Measurements from ENCODE around the gene DCLK2.

Gene DCLK2

GRCh38 chr4:150114641-150115040 is 36.4 kb downstream of the DCLK2 start:
- no peaks in the 10 kb centered on the region for H3K27me3 ChIP-seq (ENCODE audit: insufficient read depth, low read depth)
- no peak overlapping the region for H3K9ac ChIP-seq
- no peak overlapping the region for H3K4me2 ChIP-seq
- no peak for TF ChIP-seq CTCF (conservative IDR thresholded peaks at IDR 0.05; ENCODE audit: low read depth, low read length)
- H4K20me1 ChIP-seq (ENCODE audit: insufficient read depth): no peaks in the 10 kb centered on the region
- H3K79me2 ChIP-seq (ENCODE audit: insufficient read depth, low read depth): no peaks in the 10 kb centered on the region
- H3K36me3 ChIP-seq (ENCODE audit: insufficient read depth): no peaks in the 10 kb centered on the region
- no peak overlapping the region for H3K4me3 ChIP-seq (IDR thresholded peaks at IDR 0.05; ENCODE audit: insufficient read depth, low read depth, low read length)
- H3K27ac ChIP-seq: no peak overlapping the region
- no peaks in the 10 kb centered on the region for H3K4me1 ChIP-seq (ENCODE audit: low read depth, poor library complexity, severe bottlenecking)
- H2AFZ ChIP-seq (ENCODE audit: low read depth): no peak overlapping the region

- Histone ChIP-seq H4K20me1 (ENCODE audit: insufficient read depth) (no peaks in the 10 kb centered on the region), H2AFZ (ENCODE audit: low read depth) (no peak overlapping the region), H3K36me3 (ENCODE audit: insufficient read depth) (no peaks in the 10 kb centered on the region), H3K4me3 (IDR thresholded peaks at IDR 0.05; ENCODE audit: insufficient read depth, low read depth, low read length) (no peak overlapping the region), H3K79me2 (ENCODE audit: insufficient read depth, low read depth) (no peaks in the 10 kb centered on the region), H3K27me3 (ENCODE audit: insufficient read depth, low read depth) (no peaks in the 10 kb centered on the region), H3K4me1 (ENCODE audit: low read depth, poor library complexity, severe bottlenecking) (no peaks in the 10 kb centered on the region), H3K9ac (no peak overlapping the region), H3K4me2 (no peak overlapping the region), H3K27ac (no peak overlapping the region)
- TF ChIP-seq CTCF (conservative IDR thresholded peaks at IDR 0.05; ENCODE audit: low read depth, low read length): no peak
Observed at GRCh38 chr4:150115851-150116250, 37.6 kb downstream of the DCLK2 start.

DNA sequence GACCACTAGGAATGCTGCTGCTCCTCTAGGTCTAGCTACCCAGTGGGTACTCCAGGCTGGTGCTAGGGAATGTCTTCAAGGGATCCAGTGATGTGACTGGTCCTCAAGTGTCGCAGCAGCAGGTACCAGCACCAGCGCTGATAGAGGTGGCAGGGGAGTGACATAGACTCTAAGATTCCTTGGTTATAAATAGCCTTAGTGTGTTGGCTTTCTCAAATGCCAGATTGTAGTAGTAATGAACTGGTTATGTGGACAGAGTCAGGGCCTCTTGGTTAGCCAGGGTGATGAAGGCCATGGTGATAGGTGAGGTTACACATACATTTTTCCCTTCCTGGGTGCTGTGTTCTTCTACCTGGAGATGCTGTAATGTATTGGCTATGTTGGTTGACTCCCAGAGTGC is 38.3 kb downstream of the DCLK2 start:
- Histone ChIP-seq H3K36me3 (ENCODE audit: insufficient read depth) (no peaks in the 10 kb centered on the region), H4K20me1 (ENCODE audit: insufficient read depth) (no peaks in the 10 kb centered on the region), H3K27ac (no peak overlapping the region), H2AFZ (ENCODE audit: low read depth) (no peak overlapping the region), H3K4me3 (IDR thresholded peaks at IDR 0.05; ENCODE audit: insufficient read depth, low read depth, low read length) (no peak overlapping the region), H3K4me2 (no peak overlapping the region), H3K9ac (no peak overlapping the region), H3K4me1 (ENCODE audit: low read depth, poor library complexity, severe bottlenecking) (no peaks in the 10 kb centered on the region), H3K27me3 (ENCODE audit: insufficient read depth, low read depth) (no peaks in the 10 kb centered on the region), H3K79me2 (ENCODE audit: insufficient read depth, low read depth) (no peaks in the 10 kb centered on the region)
- TF ChIP-seq CTCF (conservative IDR thresholded peaks at IDR 0.05; ENCODE audit: low read depth, low read length): no peak

DNA sequence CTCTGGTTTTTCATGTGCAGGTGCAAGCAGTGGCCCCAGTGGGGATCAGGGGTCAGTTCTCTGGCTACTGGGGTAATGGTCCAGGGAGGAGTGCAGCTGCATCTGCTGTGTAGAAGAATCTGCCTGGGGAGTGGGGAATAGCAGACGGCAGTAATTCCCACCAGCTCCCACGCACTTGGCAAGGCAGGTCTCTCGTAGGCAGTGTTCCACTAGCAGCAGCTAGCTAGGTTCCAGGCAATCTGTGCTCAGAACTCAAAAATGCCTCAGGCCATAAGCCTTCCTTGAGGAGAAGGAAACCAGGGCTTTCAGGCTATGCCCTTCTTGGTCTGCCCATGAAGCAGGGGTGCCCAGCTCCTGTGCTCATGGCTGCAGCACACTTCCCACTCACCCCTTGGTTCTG is 38.8 kb downstream of the DCLK2 start:
- H3K4me2 ChIP-seq: no peak overlapping the region
- no peak for TF ChIP-seq CTCF (conservative IDR thresholded peaks at IDR 0.05; ENCODE audit: low read depth, low read length)
- no peak overlapping the region for H3K9ac ChIP-seq
- H3K4me3 ChIP-seq (IDR thresholded peaks at IDR 0.05; ENCODE audit: insufficient read depth, low read depth, low read length): no peak overlapping the region
- H3K27me3 ChIP-seq (ENCODE audit: insufficient read depth, low read depth): no peaks in the 10 kb centered on the region
- no peaks in the 10 kb centered on the region for H4K20me1 ChIP-seq (ENCODE audit: insufficient read depth)
- H3K79me2 ChIP-seq (ENCODE audit: insufficient read depth, low read depth): no peaks in the 10 kb centered on the region
- no peaks in the 10 kb centered on the region for H3K36me3 ChIP-seq (ENCODE audit: insufficient read depth)
- no peak overlapping the region for H3K27ac ChIP-seq
- no peaks in the 10 kb centered on the region for H3K4me1 ChIP-seq (ENCODE audit: low read depth, poor library complexity, severe bottlenecking)
- no peak overlapping the region for H2AFZ ChIP-seq (ENCODE audit: low read depth)

DNA sequence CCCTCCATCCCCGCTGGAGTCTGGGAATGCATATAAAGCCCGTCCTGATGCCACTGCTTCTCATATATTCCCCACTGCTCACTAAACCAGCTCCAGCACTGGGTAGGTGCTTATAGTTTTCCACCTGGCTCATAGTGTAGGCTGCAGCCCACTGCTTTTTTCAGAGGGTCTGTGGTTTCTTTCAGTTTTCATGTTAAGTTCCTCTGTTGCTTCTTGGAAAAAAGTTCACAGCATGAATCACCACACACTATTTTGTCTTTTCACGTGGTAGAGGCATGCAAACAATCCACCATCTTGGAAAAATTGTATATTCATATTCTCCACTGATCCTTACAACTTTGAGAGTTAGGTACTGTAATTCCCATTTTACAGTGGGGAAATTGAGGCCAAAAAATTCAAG is 39.4 kb downstream of the DCLK2 start:
- H3K36me3 ChIP-seq (ENCODE audit: insufficient read depth): no peaks in the 10 kb centered on the region
- H3K4me3 ChIP-seq (IDR thresholded peaks at IDR 0.05; ENCODE audit: insufficient read depth, low read depth, low read length): no peak overlapping the region
- H3K4me1 ChIP-seq (ENCODE audit: low read depth, poor library complexity, severe bottlenecking): no peaks in the 10 kb centered on the region
- no peak for TF ChIP-seq CTCF (conservative IDR thresholded peaks at IDR 0.05; ENCODE audit: low read depth, low read length)
- H3K27ac ChIP-seq: no peak overlapping the region
- no peak overlapping the region for H2AFZ ChIP-seq (ENCODE audit: low read depth)
- no peaks in the 10 kb centered on the region for H4K20me1 ChIP-seq (ENCODE audit: insufficient read depth)
- no peak overlapping the region for H3K9ac ChIP-seq
- no peak overlapping the region for H3K4me2 ChIP-seq
- no peaks in the 10 kb centered on the region for H3K27me3 ChIP-seq (ENCODE audit: insufficient read depth, low read depth)
- no peaks in the 10 kb centered on the region for H3K79me2 ChIP-seq (ENCODE audit: insufficient read depth, low read depth)
